ENCODE results near the gene SLC35B1. TPM values are rescaled to one million over a fixed set of nuclear protein-coding genes. Genes with fewer than 3 reads are reported as not detected.

The SLC35B1 gene
- total and polyA plus RNA-seq, 2 of the 4 experiments (the other 2 are of a cell fraction), result 66.4 to 86.2 TPM

DNA sequence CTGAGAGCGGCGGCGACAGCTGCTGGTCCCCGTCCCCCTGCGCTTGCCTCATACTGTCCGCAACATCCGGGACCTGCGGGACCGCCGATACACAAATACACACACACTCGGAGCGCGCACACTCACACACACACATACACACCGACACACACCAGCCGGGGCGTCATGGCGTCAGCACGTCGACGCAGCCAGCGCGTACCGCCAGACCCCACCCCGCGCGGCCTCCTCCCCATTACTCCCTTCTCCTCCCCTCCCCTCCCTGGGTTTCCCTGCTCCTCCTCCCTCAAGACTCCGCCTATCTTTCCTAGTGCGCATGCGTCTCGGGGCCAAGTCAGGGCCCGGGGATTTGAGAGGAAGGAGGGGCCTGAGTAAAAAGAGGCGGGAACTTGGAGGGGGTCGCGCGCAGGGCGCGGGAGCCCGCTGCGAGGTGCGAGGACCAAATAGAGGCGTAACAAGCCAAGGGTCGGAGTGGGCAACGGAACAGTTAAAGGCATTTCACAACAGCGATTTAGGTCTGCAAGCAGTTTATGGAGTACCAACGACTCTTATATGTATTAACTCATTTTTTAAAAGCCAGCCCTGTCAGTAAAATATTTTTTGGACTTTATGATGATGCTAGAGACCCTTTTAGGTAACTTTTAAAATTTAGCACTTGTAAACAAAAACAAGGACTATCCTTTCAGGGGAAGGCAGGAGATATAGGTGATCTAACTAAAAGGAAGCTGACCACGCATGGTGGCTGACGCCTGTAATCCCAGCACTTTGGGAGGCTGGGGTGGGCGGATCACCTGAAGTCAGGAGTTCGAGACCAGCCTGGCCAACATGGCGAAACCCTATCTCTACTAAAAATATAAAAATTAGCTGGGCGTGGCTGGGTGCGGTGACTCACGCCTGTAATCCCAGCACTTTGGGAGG, 29.6 kb downstream of the SLC35B1 start, which contains the start of gene SPOP:
SPOP (minus strand) TSS at position 165 of the 915 bp plus-strand sequence. CDS start 55,287 bp downstream, outside the sequence.
- Histone ChIP-seq H4K20me1 (ENCODE audit: insufficient read depth, low read length) (peaks cover 24% of the 10 kb centered on the region; the same call in 1 of the 2 replicates), H3K56ac (ENCODE audit: extremely low read depth, insufficient read depth, low read length) (peak within 1 kb of the TSS; percentile 49), H2BK120ac (ENCODE audit: low read depth, low read length) (peak within 1 kb of the TSS; percentile 64), H3K9me3 (ENCODE audit: control insufficient read depth, insufficient read depth, low read length) (no peaks in the 10 kb centered on the region), H2AK5ac (ENCODE audit: low read depth, low read length) (peak within 1 kb of the TSS; percentile 78), H3K4me2 (ENCODE audit: low read depth, low read length) (peak within 1 kb of the TSS; percentile 99), H2BK15ac (ENCODE audit: low read depth, low read length) (peak within 1 kb of the TSS; percentile 17; the same call in 1 of the 3 replicates), H2AK9ac (replicated peaks; ENCODE audit: low read depth, low read length, poor library complexity) (peak within 1 kb of the TSS; percentile 75), H3K36me3 (ENCODE audit: control insufficient read depth, insufficient read depth, low read length) (no peaks in the 10 kb centered on the region), H3K23ac (ENCODE audit: low read depth, low read length) (peak within 1 kb of the TSS; percentile 75), H3K9me1 (ENCODE audit: insufficient read depth, low read length) (0 out of 2 replicates have a peak, but pooled peaks cover 2% of the 10 kb centered on the region), H3K14ac (replicated peaks; ENCODE audit: low read depth, low read length) (peak within 1 kb of the TSS; percentile 82), H3K79me1 (ENCODE audit: low read depth in 1 of 2, low read length in 2 of 2) (peaks cover 15 to 27% of the 10 kb centered on the region in 2 experiments), H3K27ac (ENCODE audit: insufficient read depth, low read length) (peak within 1 kb of the TSS; percentile 86), H3K4me1 (ENCODE audit: control insufficient read depth, insufficient read depth, low read length) (peaks cover 4% of the 10 kb centered on the region; the same call in 1 of the 2 replicates), H2BK5ac (ENCODE audit: low read depth, low read length, poor library complexity, severe bottlenecking) (peak within 1 kb of the TSS; percentile 84), H4K8ac (ENCODE audit: low read depth in 2 of 2, low read length in 2 of 2) (peak within 1 kb of the TSS; percentile 74 to 99), H4K91ac (ENCODE audit: insufficient read depth, low read depth, low read length) (peak within 1 kb of the TSS; percentile 68), H3K4ac (ENCODE audit: low read depth, low read length) (peak within 1 kb of the TSS; percentile 91), H2AFZ (replicated peaks; ENCODE audit: low read length, poor library complexity) (peak within 1 kb of the TSS; percentile 95), H4K5ac (ENCODE audit: low read depth, low read length) (peak within 1 kb of the TSS; percentile 77), H3K27me3 (ENCODE audit: control insufficient read depth, insufficient read depth, low read length) (peaks cover 7% of the 10 kb centered on the region), H3K9ac (ENCODE audit: low read depth, low read length) (peak within 1 kb of the TSS; percentile 92), H2BK20ac (ENCODE audit: low read depth, low read length) (no peak within 1 kb of the TSS), H3K4me3 (ENCODE audit: insufficient read depth, low read depth, low read length) (peak within 1 kb of the TSS; percentile 69), H3K18ac (ENCODE audit: low read depth, low read length) (peak within 1 kb of the TSS; percentile 73)
- in situ Hi-C loops (cut with MboI; ENCODE audit: low sequenced_read_pairs) (no loop called here), intact Hi-C loops (cut with micrococcal nuclease) (loop anchor here (5.0 kb wide), 2 partner anchors 51 to 106 kb away; no protein-coding TSS in a partner anchor), dilution Hi-C loops (cut with HindIII; ENCODE audit: low sequenced_read_pairs, unreplicated experiment) (no loop called here)
- no TSS peak for BruUV-seq (replicated peaks)
- CTCF ChIA-PET, result no interaction called here
- DNase-seq (peak; percentile 100), ATAC-seq (ENCODE audit: low read depth) (peak; percentile 99)
- POLR2A ChIA-PET (ENCODE audit: unreplicated experiment), result interaction anchor here (1.0 kb wide), 1 partner anchor 117 kb away, joined by 5 read pairs; no protein-coding TSS in a partner anchor
- WGBS, 2 experiments (ENCODE audit: extremely low coverage in 2 of 2, insufficient read length in 1 of 2), result 0% methylated on average over 12 of the region's 53 CpGs; no CpG with 5 or more reads in 1 of the 2 experiments
- TF ChIP-seq RFX5 (IDR thresholded peaks at IDR 0.05; ENCODE audit: low read depth, low read length), result no peak
- TF ChIP-seq USF2 (IDR thresholded peaks at IDR 0.05; ENCODE audit: low read depth, low read length), result no peak
- TF ChIP-seq CEBPB (IDR thresholded peaks at IDR 0.05; ENCODE audit: low read depth, low read length), result peak; percentile 86
- TF ChIP-seq RCOR1 (IDR thresholded peaks at IDR 0.05; ENCODE audit: insufficient replicate concordance, low read length), result no peak
- peak; percentile 53 for TF ChIP-seq BHLHE40 (IDR thresholded peaks at IDR 0.05; ENCODE audit: low read depth, low read length)
- TF ChIP-seq POLR2A (IDR thresholded peaks at IDR 0.05; ENCODE audit: low read depth, low read length), result peak; percentile 32; the same call in 1 of the 2 replicates
- TF ChIP-seq MAFK (IDR thresholded peaks at IDR 0.05; ENCODE audit: low read depth, low read length), result no peak
- TF ChIP-seq MXI1 (IDR thresholded peaks at IDR 0.05; ENCODE audit: borderline replicate concordance, low read depth, low read length), result no peak
- no peak for TF ChIP-seq RAD21 (IDR thresholded peaks at IDR 0.05; ENCODE audit: low read length)
- peak; percentile 99 for TF ChIP-seq MAZ (IDR thresholded peaks at IDR 0.05; ENCODE audit: borderline replicate concordance, low read depth, low read length)
- no peak for TF ChIP-seq CTCF (conservative IDR thresholded peaks at IDR 0.05; ENCODE audit: low read depth, low read length)
- no peak for TF ChIP-seq CHD1 (IDR thresholded peaks at IDR 0.05; ENCODE audit: low read depth, low read length)
- TF ChIP-seq FOS (IDR thresholded peaks at IDR 0.05; ENCODE audit: low read depth, low read length), result peak; percentile 37; the same call in 1 of the 2 replicates
